ENCODE data around the gene PHLDB2.

Gene PHLDB2

GRCh38 chr3:111885578-111885977, 26.5 kb downstream of the PHLDB2 start:
- no peak for DNase-seq

- no peak for DNase-seq
These were observed 31.1 kb downstream of the PHLDB2 start for GRCh38 chr3:111890051-111890580.

GRCh38 chr3:111892070-111892469, 33.0 kb downstream of the PHLDB2 start:
- no peak for DNase-seq

- peak in 2 of 3 experiments; percentile 5 to 29 for DNase-seq
These were observed 36.0 kb downstream of the PHLDB2 start for GRCh38 chr3:111895071-111895470.

GRCh38 chr3:111899966-111900365, 40.9 kb downstream of the PHLDB2 start:
- DNase-seq: no peak

GRCh38 chr3:111901637-111902036, 42.6 kb downstream of the PHLDB2 start:
- no peak for DNase-seq

GRCh38 chr3:111902534-111902933, 43.5 kb downstream of the PHLDB2 start:
- DNase-seq: no peak

GRCh38 chr3:111903067-111903511, 44.0 kb downstream of the PHLDB2 start:
- peak in 2 of 3 experiments; percentile 10 to 58 for DNase-seq

- peak in 1 of 3 experiments; percentile 9 for DNase-seq
These were observed 45.5 kb downstream of the PHLDB2 start for GRCh38 chr3:111904376-111905241.

- no peak for DNase-seq
These were observed 47.6 kb downstream of the PHLDB2 start for GRCh38 chr3:111906656-111907055.

GRCh38 chr3:111907151-111907550, 48.1 kb downstream of the PHLDB2 start:
- DNase-seq: no peak

GRCh38 chr3:111910806-111911205, 51.7 kb downstream of the PHLDB2 start:
- DNase-seq: no peak

GRCh38 chr3:111911446-111911845, 52.4 kb downstream of the PHLDB2 start:
- no peak for DNase-seq

GRCh38 chr3:111913163-111913763, 54.2 kb downstream of the PHLDB2 start:
- no peak for DNase-seq

GRCh38 chr3:111915905-111916304, 56.8 kb downstream of the PHLDB2 start:
- peak in 1 of 3 experiments; percentile 15 for DNase-seq

GRCh38 chr3:111917300-111917699, 58.2 kb downstream of the PHLDB2 start:
- DNase-seq: no peak

GRCh38 chr3:111919370-111920065, 60.5 kb downstream of the PHLDB2 start:
- no peak for DNase-seq

GRCh38 chr3:111921181-111921580, 62.1 kb downstream of the PHLDB2 start:
- no peak for DNase-seq

GRCh38 chr3:111923095-111923771, 64.2 kb downstream of the PHLDB2 start:
- DNase-seq: no peak

- no peak for DNase-seq
These were observed 64.7 kb downstream of the PHLDB2 start for GRCh38 chr3:111923806-111924205.

- peak in 2 of 3 experiments; percentile 9 to 15 for DNase-seq
These were observed 65.2 kb downstream of the PHLDB2 start for GRCh38 chr3:111924283-111924682.

GRCh38 chr3:111926266-111926676, 67.2 kb downstream of the PHLDB2 start:
- DNase-seq: peak in 1 of 3 experiments; percentile 49

- no peak for DNase-seq
These were observed 69.5 kb downstream of the PHLDB2 start for GRCh38 chr3:111928613-111929012.
